PC-3 (cell line): ENCODE measurements around the gene TCN2. TPM values are rescaled to one million over a fixed set of nuclear protein-coding genes. Genes with fewer than 3 reads are reported as not detected.

Experiments used
- ATAC-seq: fragments of 200-7000 bp; cut with Tn5 transposase; 2 replicates; pipeline ENCODE4 v1.9.1; 2020; ENCODE audit warnings: mild to moderate bottlenecking, moderate library complexity
- BruUV-seq: library from RNA; stranded (reverse); fragments of 400-500 nt; replicated peaks from 2 replicates; lab custom pipeline; 2021; lab: Mats Ljungman, UMichigan
- CTCF ChIA-PET: fragments of 300-600 bp; sonication (Branson Sonifier 250); formaldehyde crosslinking; loops from one replicate; lab custom pipeline; 2022; ENCODE audit warnings: antibody characterized with exemption; lab: Charles Lee
- POLR2A ChIA-PET: fragments of 300-600 bp; sonication (Branson Sonifier 250); formaldehyde crosslinking; loops from one replicate; lab custom pipeline; 2022; ENCODE audit warnings: antibody characterized with exemption; ENCODE audit not compliant: unreplicated experiment; lab: Charles Lee
- DNase-seq: peaks from one replicate; pipeline ENCODE4 v3.0.0-alpha.2; 2015
- H2AFZ ChIP-seq: fragments of 300-600 bp; sonication (generic); 2 replicates; pipeline ENCODE4 v1.6.0; 2016; ENCODE audit warnings: antibody characterized with exemption, low read length
- H3F3A ChIP-seq: fragments of 300-600 bp; sonication (generic); one replicate; pipeline ENCODE4 v1.6.0; 2017; ENCODE audit warnings: antibody characterized with exemption, low read length, control low read depth, mild to moderate bottlenecking; ENCODE audit not compliant: unreplicated experiment
- H3K27ac ChIP-seq: fragments of 300-600 bp; sonication (generic); 2 replicates; pipeline ENCODE4 v1.5.1; 2016; ENCODE audit warnings: mild to moderate bottlenecking, low read length
- H3K27me3 ChIP-seq: fragments of 300-600 bp; sonication (generic); 2 replicates; pipeline ENCODE4 v1.6.1; 2016; ENCODE audit warnings: low read length, mixed read lengths
- H3K36me3 ChIP-seq: fragments of 300-600 bp; sonication (generic); 2 replicates; pipeline ENCODE4 v1.6.1; 2016; ENCODE audit warnings: low read depth, mixed run types, low read length, mixed read lengths
- H3K4me1 ChIP-seq: fragments of 300-600 bp; sonication (generic); 2 replicates; pipeline ENCODE4 v1.5.1; 2016; ENCODE audit warnings: low read length; ENCODE audit not compliant: insufficient read depth
- H3K4me2 ChIP-seq: fragments of 300-600 bp; sonication (generic); 2 replicates; pipeline ENCODE4 v1.6.0; 2016; ENCODE audit warnings: low read length
- H3K4me3 ChIP-seq: fragments of 300-600 bp; sonication (generic); 2 replicates; pipeline ENCODE4 v1.5.1; 2016; ENCODE audit warnings: mild to moderate bottlenecking, low read length, mixed read lengths
- H3K79me2 ChIP-seq: fragments of 300-600 bp; sonication (generic); 2 replicates; pipeline ENCODE4 v1.6.1; 2017; ENCODE audit warnings: low read length, mixed read lengths
- H3K9ac ChIP-seq: fragments of 300-600 bp; sonication (generic); 2 replicates; pipeline ENCODE4 v1.6.0; 2016; ENCODE audit warnings: mild to moderate bottlenecking, low read length
- H3K9me2 ChIP-seq: fragments of 300-600 bp; sonication (generic); replicated peaks from 2 replicates; pipeline ENCODE4 v1.6.1; 2016; ENCODE audit warnings: mixed run types, low read length, mixed read lengths
- H3K9me3 ChIP-seq: fragments of 300-600 bp; sonication (generic); 2 replicates; pipeline ENCODE4 v1.6.1; 2016; ENCODE audit warnings: low read length, mixed read lengths
- H4K20me1 ChIP-seq: fragments of 300-600 bp; sonication (generic); 2 replicates; pipeline ENCODE4 v1.6.1; 2016; ENCODE audit warnings: low read length, mixed read lengths
- CTCF ChIP-seq: fragments of 300-600 bp; sonication (generic); conservative IDR thresholded peaks from 2 replicates; pipeline ENCODE4 v1.5.1; 2017; ENCODE audit warnings: antibody characterized with exemption, low read depth, mild to moderate bottlenecking, low read length
- EZH2 ChIP-seq: fragments of 300-600 bp; sonication (generic); IDR thresholded peaks from one replicate; pipeline ENCODE4 v1.6.1; 2017; ENCODE audit warnings: antibody characterized with exemption, mild to moderate bottlenecking, low read length; ENCODE audit not compliant: unreplicated experiment
- EZH2phosphoT487 ChIP-seq: fragments of 300-600 bp; sonication (generic); IDR thresholded peaks from 2 replicates; pipeline ENCODE4 v1.6.1; 2018; ENCODE audit warnings: mild to moderate bottlenecking, antibody characterized with exemption, low read length, borderline replicate concordance
- intact Hi-C: fragments of 100-400 bp; cut with micrococcal nuclease; formaldehyde crosslinking; loops from 2 replicates; pipeline ENCODE4 v1.9.0; 2023
- total RNA-seq: library from RNA; depleted of rRNA; stranded (reverse); fragments of >200 nt; gene quantifications from 2 replicates; pipeline ENCODE4 v1.2.3, GENCODE V29; 2014

Gene TCN2
- total RNA-seq, 1 experiment from 2014 or later, result 1.7 TPM

- Histone ChIP-seq H3F3A (no peaks in the 10 kb centered on the region), H4K20me1 (no peaks in the 10 kb centered on the region), H3K4me3 (no peak overlapping the region), H3K4me1 (peaks cover 13% of the 10 kb centered on the region; the same call in 1 of the 2 replicates), H3K9me2 (no peaks in the 10 kb centered on the region), H3K27ac (no peak overlapping the region), H3K9ac (no peak overlapping the region), H3K36me3 (no peaks in the 10 kb centered on the region), H3K9me3 (no peaks in the 10 kb centered on the region), H2AFZ (no peak overlapping the region), H3K27me3 (no peaks in the 10 kb centered on the region), H3K79me2 (no peaks in the 10 kb centered on the region), H3K4me2 (no peak overlapping the region)
- BruUV-seq, result no TSS peak
- ChIA-PET CTCF (no interaction called here), POLR2A (interaction anchor here (0.7 kb wide), 1 partner anchor 72 kb away, joined by 7 read pairs; no protein-coding TSS in a partner anchor)
- no peak for ATAC-seq
- no peak for DNase-seq
- intact Hi-C loops, result no loop called here
- TF ChIP-seq CTCF, result no peak
- no peak for TF ChIP-seq EZH2
- no peak for TF ChIP-seq EZH2phosphoT487
Measured at GRCh38 chr22:30671071-30671470, 64.1 kb downstream of the TCN2 start.

- CTCF ChIA-PET, result no interaction called here
- Histone ChIP-seq H3K27ac (no peak overlapping the region), H4K20me1 (no peaks in the 10 kb centered on the region), H3K4me3 (no peak overlapping the region), H3K4me1 (peaks cover 3% of the 10 kb centered on the region; the same call in 1 of the 2 replicates), H3F3A (no peaks in the 10 kb centered on the region), H3K4me2 (no peak overlapping the region), H3K9ac (no peak overlapping the region), H3K27me3 (no peaks in the 10 kb centered on the region), H3K36me3 (no peaks in the 10 kb centered on the region), H2AFZ (no peak overlapping the region), H3K9me2 (no peaks in the 10 kb centered on the region), H3K9me3 (no peaks in the 10 kb centered on the region), H3K79me2 (no peaks in the 10 kb centered on the region)
- ATAC-seq, result no peak
- no peak for DNase-seq
- BruUV-seq, result no TSS peak
- POLR2A ChIA-PET, result no interaction called here
- TF ChIP-seq CTCF (no peak), EZH2 (no peak)
- intact Hi-C loops, result no loop called here
Measured at GRCh38 chr22:30673136-30673535, 66.2 kb downstream of the TCN2 start.

- Histone ChIP-seq H3K9me3 (no peaks in the 10 kb centered on the region), H3K9me2 (no peaks in the 10 kb centered on the region), H3K4me2 (no peak overlapping the region), H3K27me3 (no peaks in the 10 kb centered on the region), H4K20me1 (no peaks in the 10 kb centered on the region), H3K27ac (no peak overlapping the region), H3K79me2 (no peaks in the 10 kb centered on the region), H3K4me1 (no peaks in the 10 kb centered on the region), H3F3A (no peaks in the 10 kb centered on the region), H3K4me3 (no peak overlapping the region), H3K36me3 (no peaks in the 10 kb centered on the region), H2AFZ (no peak overlapping the region), H3K9ac (no peak overlapping the region)
- DNase-seq (no peak), ATAC-seq (no peak)
- BruUV-seq, result no TSS peak
- CTCF ChIA-PET, result no interaction called here
- intact Hi-C loops, result no loop called here
- POLR2A ChIA-PET, result no interaction called here
- TF ChIP-seq EZH2phosphoT487 (no peak), CTCF (no peak), EZH2 (no peak)
Measured at GRCh38 chr22:30674482-30674881, 67.5 kb downstream of the TCN2 start.
